Measurements from ENCODE around the gene C10orf120.

Gene C10orf120

GRCh38 chr10:122703483-122704448, 4.1 kb upstream of the C10orf120 start:
- peak in 11 of 14 donors; percentile 7 to 77 (median 56) for DNase-seq

- DNase-seq, result peak in 2 of 14 donors; percentile 8 to 10
Measured at GRCh38 chr10:122702275-122702674, 2.6 kb upstream of the C10orf120 start.

DNA sequence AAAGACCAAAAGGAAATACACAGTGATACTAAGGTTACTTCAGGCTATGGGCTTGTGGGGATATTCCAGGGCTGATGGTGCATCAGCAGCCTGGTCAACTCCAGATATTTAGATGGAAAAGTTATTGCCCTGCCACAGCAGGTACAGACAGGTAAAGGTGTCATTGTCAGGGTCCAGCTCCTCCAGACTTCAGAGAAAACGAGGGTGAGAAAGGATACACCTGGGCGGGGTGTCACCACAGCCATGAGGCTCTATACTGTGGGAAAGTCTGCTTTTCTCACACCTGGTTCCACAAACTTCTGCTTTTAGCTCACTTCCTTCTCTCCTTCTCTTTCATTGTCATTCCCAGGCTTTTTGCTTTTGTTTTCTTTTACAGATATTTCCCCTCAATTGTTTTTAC, 2.0 kb upstream of the C10orf120 start:
- DNase-seq, result no peak

DNA sequence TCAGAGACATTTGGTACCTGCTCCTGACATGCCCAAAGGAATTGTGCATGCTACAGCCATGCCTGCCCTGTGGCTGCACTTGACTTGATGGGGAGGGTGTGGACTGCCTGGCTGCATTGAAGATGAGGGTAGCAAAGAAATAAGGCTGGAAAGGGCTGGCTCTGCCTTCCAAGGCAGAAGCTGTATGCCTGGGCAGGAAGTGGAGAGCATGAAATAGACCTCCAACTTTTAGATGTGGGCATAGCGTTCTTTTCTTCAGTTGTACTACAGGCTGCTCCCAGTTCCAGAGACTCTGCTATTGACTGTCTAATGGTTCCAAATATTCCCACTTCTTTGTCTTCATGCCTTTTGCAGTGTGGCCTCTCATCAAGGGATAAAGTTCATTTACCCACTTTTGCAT, 3.0 kb downstream of the C10orf120 start:
- DNase-seq, result no peak

DNA sequence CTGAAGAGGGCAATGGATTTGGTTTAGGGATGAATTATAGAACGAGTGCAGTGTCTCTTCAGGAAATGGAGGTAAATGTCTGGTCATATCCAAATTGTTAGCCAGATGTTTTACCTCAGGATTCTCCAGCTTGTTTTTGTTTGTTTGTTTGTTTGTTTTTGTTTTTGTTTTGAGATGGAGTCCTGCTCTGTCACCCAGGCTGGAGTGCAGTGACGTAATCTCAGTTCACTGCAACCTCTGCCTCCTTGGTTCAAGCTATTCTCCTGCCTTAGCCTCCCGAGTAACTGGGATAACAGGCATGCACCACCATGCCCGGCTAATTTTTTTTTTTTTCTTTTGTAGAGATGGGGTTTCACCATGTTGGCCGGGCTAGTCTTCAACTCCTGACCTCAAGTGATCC, 6.9 kb downstream of the C10orf120 start:
- DNase-seq, result no peak

- DNase-seq, result no peak
Measured at GRCh38 chr10:122689146-122689820, 10.4 kb downstream of the C10orf120 start.

GRCh38 chr10:122688293-122688989, 11.2 kb downstream of the C10orf120 start:
- no peak for DNase-seq

DNA sequence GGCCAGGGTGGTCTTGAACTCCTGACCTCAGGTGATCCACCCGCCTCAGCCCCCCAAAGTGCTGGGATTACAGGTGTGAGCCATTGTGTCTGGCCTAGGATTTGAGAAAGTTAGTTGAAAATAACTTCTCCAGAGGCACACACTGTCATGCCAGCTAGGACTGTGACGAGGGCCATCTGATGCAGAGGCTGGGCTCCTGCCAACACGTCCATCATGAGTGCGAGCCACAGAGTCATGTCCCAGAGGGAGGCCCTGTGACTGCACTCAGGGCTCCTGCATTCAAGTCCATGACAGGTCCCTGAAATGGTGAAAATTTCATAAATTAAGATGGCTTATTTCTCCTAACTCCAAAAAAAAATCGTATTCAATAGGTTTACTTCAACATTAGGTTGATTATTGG, 17.1 kb downstream of the C10orf120 start:
- no peak for DNase-seq

DNA sequence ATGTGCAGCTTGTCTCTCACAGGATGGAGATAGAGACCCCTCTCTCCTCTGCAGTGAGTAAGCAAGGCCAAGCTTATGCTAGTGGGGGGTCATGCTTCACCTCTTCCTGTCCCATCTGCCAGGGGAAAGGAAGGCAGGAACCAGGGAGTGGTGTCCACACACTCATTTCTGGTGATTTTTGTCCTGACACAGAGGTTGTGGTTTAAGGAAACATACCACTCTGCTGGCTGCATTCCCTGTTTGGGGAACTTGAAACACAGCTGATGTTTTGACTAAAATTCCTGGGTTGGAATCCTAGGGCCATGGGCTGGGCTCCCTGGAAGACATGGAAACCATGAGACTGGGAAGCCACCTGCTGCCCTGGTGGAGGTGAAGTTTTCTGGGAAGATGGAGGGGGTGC, 21.4 kb downstream of the C10orf120 start:
- no peak for DNase-seq

DNA sequence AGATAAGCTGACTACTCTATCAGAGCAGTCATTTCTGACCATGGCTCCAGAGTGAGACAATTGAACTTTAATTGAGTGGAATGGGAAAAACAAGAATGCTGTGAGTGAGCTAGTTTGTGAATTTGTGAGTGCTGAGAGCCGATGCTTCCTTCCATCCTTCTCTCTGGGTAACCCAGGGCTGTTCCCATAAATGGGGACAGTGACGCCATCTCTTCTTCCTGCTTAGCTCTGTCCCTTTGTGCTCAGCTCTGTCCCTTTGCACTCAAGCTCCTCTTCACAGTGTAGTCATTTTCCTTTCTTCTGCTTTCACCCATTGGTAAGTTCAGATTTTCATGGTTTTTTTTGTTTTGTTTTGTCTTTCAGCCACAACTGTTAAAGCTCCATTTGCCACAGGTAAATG, 24.4 kb downstream of the C10orf120 start:
- no peak for DNase-seq

DNA sequence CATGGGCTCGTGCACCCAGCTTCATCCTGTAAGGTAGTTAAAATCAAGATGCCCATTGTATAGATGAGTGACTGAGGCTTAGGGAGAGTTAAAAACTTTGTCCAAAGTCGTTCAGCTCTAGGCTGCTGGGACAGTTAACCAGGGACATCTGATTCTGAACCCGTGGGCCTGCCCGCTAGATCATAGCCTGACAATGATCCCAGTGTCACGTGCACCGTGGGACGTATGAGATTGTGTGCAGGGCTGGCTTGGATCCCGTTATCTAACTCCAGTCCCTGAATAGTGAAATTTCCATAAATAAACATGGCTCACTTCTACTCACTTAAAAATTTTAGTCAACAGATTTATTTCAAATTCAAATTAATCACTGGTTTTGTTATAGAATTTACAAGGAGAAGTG, 24.9 kb downstream of the C10orf120 start:
- DNase-seq, result no peak

GRCh38 chr10:122673731-122674130, 25.9 kb downstream of the C10orf120 start:
- DNase-seq, result no peak

GRCh38 chr10:122673269-122673668, 26.4 kb downstream of the C10orf120 start:
- DNase-seq, result no peak

GRCh38 chr10:122672655-122673054, 27.0 kb downstream of the C10orf120 start:
- no peak for DNase-seq

DNA sequence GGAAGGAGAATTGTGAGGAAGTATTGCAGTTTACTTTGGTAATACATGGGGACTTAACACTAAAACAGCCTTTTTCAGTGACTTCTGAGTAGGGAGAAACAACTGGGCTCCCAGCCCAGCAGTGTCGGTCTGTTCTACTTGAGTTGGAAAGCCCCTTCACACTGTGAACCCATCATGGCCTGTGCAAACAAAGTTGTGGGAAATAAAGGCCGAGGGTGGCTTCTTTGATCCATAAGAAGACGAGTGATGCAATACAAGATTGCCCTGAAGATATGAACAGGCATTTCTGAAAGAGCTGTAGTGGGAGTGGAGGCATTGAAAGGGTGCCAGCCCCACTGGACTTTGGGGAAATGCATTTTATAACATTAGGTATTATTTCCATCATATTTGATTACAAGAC, 28.3 kb downstream of the C10orf120 start:
- no peak for DNase-seq

DNA sequence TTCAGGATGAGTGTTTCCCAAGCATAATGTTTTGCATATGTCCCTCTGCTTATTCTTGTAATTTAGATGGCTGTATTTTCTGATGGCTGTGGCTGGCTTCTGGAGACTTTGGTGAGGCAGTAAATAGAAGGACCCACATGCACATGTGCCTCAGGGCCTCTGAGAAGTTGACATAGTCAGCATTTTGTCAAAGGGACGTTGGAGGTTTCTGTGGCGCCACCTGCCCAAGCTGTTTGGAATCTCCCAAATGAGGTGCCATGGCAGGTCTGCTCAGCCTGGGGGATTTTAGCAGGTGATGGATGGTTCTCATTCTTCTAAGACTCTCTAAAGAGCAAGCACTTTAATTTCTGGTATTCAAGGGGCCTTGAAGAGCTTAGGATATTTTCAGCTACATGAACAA, 29.8 kb downstream of the C10orf120 start:
- no peak for DNase-seq

- DNase-seq, result no peak
Measured at GRCh38 chr10:122669045-122669444, 30.6 kb downstream of the C10orf120 start.

DNA sequence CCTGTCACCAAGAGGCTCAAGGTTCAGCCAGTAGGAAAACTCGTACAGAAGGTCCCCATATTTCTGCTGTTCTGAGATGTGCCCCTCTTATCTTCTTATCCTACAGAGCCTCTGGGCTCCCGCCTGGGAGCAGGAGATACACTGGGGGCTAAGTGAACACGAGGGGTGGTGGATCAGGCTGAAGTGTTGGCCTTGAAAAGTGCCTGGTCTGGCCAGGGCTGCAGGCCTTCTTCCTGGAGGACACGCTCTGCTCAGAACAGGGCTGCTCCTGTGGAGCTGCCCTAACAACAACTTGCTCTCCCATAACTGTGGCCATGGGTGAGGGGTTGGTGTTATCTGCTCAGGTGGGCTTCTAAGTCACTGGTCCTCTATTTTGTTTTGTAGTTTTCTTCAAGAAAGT, 33.7 kb downstream of the C10orf120 start:
- DNase-seq, result no peak

- DNase-seq, result no peak
Measured at GRCh38 chr10:122665329-122665860, 34.3 kb downstream of the C10orf120 start.

- DNase-seq, result no peak
Measured at GRCh38 chr10:122664501-122664900, 35.1 kb downstream of the C10orf120 start.

DNA sequence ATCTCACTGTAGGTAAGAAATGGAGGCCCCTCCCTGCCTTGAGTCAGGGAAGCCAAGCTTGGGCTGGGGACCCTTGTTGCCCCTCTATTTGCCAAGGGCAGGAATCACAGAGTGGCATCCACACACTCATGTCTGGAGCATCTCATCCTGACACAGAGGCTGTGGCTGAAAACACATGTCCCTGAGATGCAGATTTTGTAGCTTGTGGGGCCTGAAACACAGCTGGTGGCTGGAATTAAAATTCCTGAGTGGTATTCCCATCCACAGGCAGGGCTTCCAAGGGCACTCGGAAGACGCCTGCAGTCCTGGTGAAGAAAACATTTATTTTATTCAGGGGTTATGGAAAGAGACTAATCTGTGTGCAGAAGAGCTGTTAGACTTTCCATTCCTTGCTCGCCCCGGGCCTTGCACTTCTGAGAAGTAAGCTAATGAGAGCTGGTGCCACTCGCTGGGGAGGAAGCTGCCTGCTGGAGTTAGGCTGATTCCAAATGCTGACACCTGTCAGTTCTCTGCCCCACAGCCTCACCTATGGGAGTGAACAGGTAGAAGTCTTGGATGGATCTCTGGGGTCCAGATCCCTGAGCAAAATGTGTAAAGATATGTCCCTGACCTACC, 36.0 kb downstream of the C10orf120 start:
- DNase-seq, result no peak

DNA sequence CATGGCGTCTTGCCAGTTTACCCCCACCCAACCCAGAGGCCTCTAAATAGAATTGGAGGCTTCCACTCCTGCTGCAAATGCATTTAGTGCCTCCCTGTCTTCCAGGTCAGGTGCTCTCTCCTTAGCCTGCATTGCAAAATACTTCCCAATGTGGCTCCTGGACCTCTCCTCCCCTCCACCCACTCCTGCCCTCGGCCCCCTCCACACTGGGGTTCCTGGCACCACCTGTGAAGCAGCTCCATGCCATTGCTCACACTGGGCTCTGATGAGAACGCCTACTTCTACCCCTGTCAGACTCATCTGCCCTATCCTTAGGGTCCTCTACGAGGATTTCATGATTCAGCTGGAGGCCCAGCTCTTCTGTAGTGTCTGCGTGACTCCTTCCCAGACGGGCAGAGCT, 37.4 kb downstream of the C10orf120 start:
- no peak for DNase-seq

All from C1 segment of cervical spinal cord (tissue), 14 donors.